HG03066 (cell line): ENCODE results near the gene VIP.
"Not testable (repeated sequence)": the region's sequence is repeated elsewhere in the genome, so short reads cannot be mapped to it uniquely, and the experiment has no call there.

ENCODE experiments used
- ATAC-seq: cut with Tn5 transposase; IDR thresholded peaks from one replicate; pipeline ENCODE4 v1.9.1; 2021; ENCODE audit warnings: low read depth; ENCODE audit not compliant: unreplicated experiment

Gene VIP

DNA sequence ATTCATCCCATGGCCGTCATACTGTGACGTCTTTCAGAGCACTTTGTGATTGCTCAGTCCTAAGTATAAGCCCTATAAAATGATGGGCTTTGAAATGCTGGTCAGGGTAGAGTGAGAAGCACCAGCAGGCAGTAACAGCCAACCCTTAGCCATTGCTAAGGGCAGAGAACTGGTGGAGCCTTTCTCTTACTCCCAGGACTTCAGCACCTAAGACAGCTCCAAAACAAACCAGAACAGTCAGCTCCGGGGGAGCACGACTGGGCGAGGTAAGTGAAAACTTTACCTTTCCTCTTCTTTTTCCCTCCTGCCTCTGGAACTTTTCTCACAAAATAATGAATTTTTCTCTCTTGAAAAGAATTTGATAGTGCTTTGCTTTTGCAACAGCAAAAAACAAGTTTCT, at the start of gene VIP:
TSS of gene VIP (plus strand) at position 104 of the 400 bp plus-strand sequence. CDS start 1,381 bp downstream, outside the sequence.
- no peak for ATAC-seq

- no peak for ATAC-seq
These were observed 49.3 kb upstream of the VIP start for GRCh38 chr6:152701081-152701862.

DNA sequence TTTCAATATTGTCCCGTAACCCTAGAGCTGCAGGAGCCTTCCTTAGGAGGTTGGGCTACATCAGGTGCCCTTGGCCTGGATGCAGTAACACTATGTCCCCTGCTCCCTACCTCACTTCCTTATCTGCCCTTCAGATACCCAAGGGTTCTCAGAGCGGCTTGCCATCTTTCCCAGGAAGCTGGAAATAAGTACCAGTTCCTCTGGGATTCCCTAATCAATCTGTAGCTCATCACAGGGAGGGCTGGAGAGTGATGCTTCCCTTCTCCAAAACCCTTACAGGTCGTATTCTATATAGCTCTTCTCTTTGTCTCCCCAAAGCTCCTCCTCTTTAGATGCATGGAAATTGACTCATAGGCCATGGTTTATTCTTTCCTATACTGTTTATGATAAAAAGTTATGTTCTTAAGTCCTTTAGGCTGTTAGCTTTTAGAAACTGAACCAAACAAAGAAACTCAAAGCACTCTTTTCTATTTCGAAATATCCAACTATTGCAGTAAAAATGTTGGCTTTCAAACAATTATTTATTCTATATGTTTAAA, 48.7 kb upstream of the VIP start:
- no peak for ATAC-seq

DNA sequence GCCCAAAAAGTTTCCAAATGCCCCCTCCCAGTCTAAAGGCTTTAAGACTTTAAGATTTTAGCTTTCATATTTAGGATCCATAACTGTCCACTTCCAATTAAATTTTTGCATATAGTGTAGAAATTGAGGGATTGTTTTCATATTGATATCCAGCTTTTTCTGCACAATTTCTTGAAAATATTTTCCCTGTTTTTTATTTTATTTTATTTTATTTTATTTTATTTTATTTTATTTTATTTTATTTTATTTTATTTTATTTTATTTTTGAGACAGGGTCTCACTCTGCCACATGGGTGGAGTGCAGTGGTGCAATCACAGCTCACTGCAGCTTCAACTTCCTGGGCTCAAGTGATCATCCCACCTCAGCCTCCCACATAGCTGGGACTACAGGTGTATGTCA, 46.8 kb upstream of the VIP start:
- ATAC-seq = not testable (repeated sequence)

DNA sequence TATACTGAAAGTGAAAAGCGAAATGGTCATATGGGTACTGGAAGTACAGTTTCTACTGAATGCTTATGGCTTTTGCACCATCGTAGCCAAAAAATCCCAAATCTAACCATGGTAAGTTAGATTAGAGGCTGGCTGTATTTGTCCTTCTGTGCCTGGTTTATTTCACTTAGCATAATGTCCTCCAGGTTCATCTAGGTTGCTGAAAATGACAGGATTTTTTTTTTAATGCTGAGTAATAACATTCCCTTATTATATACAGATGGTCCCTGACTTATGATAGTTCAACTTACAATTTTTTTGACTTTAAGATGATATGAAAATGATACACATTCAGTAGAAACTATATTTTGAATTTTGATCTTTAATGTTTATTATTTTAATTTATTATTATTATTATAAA, 45.3 kb upstream of the VIP start:
- no peak for ATAC-seq

GRCh38 chr6:152716322-152716721, 34.3 kb upstream of the VIP start:
- ATAC-seq = no peak

DNA sequence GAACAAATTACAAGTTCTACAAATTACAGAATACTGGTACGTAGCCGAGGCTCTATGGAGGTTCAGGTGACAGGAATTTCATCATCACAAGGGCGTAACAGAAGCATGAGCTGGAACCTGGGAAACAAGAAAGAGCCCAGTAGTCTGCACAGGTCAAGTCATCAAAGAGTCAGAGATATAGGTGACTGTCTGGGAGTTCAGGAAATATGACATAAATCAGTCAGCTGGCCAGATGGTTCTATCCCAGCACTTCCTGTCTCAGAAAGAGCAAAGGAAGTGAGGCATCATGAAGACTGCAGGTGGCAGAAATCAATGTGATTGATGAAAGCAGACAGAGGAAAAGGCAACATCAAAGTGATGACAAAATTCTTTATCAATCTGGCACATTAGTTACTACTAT, 29.6 kb upstream of the VIP start:
- ATAC-seq = no peak

GRCh38 chr6:152721956-152722355, 28.6 kb upstream of the VIP start:
- ATAC-seq = no peak

GRCh38 chr6:152723398-152723797, 27.2 kb upstream of the VIP start:
- no peak for ATAC-seq

DNA sequence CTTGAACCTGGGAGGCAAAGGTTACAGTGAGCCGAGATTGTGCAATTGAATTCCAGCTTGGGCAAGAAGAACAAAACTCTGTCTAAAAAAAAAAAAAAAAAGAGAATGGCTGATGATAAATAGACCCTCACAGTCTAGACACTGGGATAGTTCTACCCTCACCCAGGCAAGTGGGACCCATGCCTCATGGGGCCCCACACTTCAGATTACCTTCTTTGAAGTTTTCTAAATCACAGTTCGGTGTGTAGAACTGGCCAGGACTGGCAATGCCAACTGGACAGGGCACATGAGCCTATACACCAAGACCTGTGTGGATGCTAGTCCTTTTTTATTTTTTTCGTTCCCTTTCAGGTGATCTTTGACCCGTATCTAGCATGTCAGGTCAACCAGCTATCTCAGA, 24.3 kb upstream of the VIP start:
- no peak for ATAC-seq

DNA sequence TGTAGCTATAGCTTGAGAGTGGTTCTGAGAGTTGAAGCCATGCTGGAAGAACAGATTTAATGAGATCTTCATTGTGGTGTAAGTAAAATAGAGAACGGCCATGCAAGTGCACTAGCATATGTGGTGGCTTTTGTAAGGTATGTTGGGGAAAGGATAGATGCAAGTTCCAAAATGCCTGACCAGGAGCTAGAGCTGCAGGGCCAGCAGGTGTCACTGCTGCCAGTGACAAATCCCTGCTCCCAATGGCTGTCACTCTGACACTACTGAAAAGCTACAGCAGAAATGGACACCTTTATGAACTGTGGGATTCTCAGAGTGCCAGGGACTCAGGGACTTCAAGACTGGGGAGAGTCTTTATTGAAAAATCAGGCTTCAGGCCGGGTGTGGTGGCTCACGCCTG, 23.1 kb upstream of the VIP start:
- ATAC-seq = no peak

GRCh38 chr6:152734630-152735029, 16.0 kb upstream of the VIP start:
- no peak for ATAC-seq

GRCh38 chr6:152736687-152737273, 13.8 kb upstream of the VIP start:
- ATAC-seq = no peak

- no peak for ATAC-seq
These were observed 5.0 kb upstream of the VIP start for GRCh38 chr6:152745509-152746171.

GRCh38 chr6:152746172-152746553, 4.4 kb upstream of the VIP start:
- ATAC-seq = no peak

GRCh38 chr6:152748843-152749242, 1.8 kb upstream of the VIP start:
- no peak for ATAC-seq

GRCh38 chr6:152749336-152749735, 1.3 kb upstream of the VIP start:
- ATAC-seq = no peak

DNA sequence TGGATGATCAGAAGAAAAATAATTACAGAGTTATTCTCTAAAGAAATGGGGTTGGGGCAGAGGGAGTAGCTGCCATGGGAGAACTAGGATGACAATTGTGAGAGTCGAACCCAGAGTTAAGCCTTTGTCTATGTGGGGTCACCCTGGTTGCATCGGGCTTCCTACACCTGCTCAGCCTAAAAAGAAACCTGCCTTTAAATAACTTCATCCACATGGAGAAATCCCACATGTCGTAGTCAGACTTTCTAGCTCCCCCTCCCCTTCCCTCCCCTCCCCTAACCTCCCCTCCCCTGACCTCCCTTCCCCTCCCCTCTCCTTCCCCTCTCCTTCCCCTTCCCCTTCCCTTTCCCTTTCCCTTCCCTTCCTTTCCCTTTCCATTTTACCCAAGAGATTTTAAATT, 14.7 kb downstream of the VIP start:
- no peak for ATAC-seq

DNA sequence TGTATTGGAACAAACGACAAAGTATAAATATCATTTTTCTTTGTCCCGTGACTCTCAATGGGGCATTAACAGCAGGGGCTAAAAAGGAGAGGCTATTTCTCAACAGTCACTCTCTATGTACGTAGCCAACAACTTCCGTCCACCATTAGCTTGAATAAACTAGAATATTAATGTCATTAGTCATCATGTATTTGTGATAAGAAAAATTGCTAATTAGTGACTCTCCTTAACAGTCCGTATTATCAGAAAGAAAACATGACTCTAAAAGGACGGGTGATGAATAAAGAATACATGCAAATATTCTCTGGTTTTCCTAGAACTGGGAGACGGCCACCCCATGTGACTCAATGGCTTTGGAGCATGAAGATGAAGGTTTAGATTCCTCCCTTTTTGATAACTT, 18.6 kb downstream of the VIP start:
- no peak for ATAC-seq

- ATAC-seq = no peak
These were observed 19.4 kb downstream of the VIP start for GRCh38 chr6:152769993-152770392.

DNA sequence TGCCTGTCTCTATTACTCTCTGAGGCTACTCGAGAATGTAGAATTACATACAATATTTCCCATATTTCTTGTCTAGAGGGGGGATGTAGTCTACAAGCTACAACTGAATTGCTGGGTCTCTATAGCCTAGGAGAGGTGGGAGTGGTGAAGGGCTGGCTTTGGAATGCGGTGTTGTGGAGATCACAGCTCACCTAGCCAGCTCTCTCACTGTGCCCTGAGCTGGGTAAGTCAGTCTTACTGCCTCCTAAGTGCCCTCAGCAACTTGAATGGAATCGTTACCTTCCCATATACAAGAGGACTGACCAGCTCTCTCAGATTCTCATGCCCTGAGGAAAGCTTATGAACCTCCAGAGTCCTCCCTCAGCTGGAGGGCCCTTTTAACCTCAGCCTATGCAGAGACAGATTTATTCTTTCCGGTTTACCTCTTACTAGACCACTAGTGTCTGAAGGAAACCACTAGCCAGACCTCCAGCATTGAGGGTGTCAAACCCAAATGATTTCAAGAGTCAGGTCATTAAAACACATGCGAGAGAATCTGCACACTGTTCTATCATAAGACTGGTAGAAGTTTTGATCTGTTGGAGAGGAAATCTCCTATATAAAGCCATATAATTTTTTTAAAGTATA, 20.6 kb downstream of the VIP start:
- no peak for ATAC-seq
